ENCODE results near the gene HDAC9.

DNA sequence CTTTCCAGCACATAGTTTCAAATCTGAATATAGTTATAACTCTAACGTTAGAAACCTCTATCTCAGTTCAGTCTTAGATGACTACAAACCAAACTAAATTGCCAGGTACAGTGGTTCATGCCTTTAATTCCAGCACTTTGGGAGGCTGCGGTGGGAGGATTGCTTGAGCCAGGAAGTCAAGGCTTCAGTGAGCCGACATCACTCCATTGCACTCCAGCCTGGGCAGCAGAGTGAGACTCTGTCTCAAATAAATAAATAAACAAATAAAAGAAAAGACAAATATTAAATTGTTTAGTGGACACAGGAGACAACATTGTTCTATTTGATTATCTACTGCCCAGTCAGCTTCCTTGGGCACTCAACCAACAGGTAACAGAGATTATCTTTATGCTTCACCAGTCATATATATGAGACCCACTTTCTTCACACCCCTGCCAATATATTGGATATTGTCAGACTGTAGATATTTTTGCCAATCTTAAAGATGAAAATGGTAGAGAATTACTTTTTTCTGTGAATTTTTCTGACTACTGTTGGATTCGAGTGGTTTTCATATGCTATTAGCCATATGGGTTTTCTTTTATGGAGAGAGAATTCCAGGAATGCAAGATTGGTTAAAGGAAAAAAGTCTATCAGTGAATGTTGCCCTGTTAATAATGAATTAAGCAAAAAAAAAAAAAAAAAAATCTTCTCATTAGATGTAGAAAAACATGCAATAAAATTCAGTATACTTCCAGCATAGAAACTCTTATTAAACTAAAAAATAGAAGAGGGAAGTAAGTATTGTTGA, 16.0 kb downstream of the HDAC9 start:
- TF ChIP-seq, protein P1, sequence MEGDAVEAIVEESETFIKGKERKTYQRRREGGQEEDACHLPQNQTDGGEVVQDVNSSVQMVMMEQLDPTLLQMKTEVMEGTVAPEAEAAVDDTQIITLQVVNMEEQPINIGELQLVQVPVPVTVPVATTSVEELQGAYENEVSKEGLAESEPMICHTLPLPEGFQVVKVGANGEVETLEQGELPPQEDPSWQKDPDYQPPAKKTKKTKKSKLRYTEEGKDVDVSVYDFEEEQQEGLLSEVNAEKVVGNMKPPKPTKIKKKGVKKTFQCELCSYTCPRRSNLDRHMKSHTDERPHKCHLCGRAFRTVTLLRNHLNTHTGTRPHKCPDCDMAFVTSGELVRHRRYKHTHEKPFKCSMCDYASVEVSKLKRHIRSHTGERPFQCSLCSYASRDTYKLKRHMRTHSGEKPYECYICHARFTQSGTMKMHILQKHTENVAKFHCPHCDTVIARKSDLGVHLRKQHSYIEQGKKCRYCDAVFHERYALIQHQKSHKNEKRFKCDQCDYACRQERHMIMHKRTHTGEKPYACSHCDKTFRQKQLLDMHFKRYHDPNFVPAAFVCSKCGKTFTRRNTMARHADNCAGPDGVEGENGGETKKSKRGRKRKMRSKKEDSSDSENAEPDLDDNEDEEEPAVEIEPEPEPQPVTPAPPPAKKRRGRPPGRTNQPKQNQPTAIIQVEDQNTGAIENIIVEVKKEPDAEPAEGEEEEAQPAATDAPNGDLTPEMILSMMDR (IDR thresholded peaks at IDR 0.05), result no peak
- TF ChIP-seq POLR2A (IDR thresholded peaks at IDR 0.05), result no peak

Measured in vagina (tissue), 2 donors.